GM12891 (cell line): ENCODE data around the gene WDR90.

ENCODE experiments used
- POLR2A ChIP-seq: IDR thresholded peaks from 2 replicates; pipeline ENCODE4 v1.6.1; 2011; ENCODE audit warnings: low read depth, low read length, control low read depth
- POLR2AphosphoS5 ChIP-seq: IDR thresholded peaks from 2 replicates; pipeline ENCODE4 v1.6.1; 2011; ENCODE audit warnings: low read depth, low read length, control low read depth
- POU2F2 ChIP-seq: IDR thresholded peaks from 2 replicates; pipeline ENCODE4 v1.6.1; 2011; ENCODE audit warnings: low read depth, mild to moderate bottlenecking, control low read depth, low read length, moderate library complexity
- TAF1 ChIP-seq: IDR thresholded peaks from 2 replicates; pipeline ENCODE4 v1.6.1; 2011; ENCODE audit warnings: low read depth, low read length, control low read depth

DNA sequence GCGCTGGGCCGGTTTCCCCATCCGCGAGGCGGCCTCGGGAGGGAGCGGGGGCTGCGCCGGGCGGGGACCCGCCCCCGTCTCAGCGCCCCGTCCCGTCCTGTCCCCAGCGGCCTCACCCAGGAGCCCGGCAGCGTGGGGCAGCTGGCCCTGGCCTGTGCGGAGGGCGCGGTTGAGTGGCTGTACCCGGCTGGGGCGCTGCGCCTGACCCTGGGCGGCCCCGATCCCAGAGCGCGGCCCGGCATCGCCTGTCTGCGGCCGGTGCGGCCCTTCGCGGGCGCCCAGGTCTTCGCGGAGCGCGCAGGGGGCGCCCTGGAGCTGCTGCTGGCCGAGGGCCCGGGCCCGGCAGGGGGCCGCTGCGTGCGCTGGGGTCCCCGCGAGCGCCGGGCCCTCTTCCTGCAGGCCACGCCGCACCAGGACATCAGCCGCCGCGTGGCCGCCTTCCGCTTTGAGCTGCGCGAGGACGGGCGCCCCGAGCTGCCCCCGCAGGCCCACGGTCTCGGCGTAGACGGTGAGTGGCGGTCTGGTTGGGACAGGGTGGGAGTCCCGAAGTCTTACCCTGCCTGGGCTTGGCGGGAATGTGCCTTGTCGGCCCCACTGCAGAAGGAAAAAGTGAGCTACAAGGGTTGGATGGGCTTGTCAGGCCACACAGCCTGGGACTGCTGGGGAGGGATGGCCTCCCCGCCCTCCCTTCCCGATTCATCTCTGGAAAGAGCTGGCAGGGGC lies 66.5 kb downstream of the WDR90 start:
- TF ChIP-seq POLR2AphosphoS5, result no peak
- no peak for TF ChIP-seq POLR2A
- no peak for TF ChIP-seq TAF1
- no peak for TF ChIP-seq POU2F2
